Coronary artery (tissue), 2 donors: Measurements from ENCODE around the gene B3GALT4.
"Not testable (repeated sequence)": the region's sequence is repeated elsewhere in the genome, so short reads cannot be mapped to it uniquely, and the experiment has no call there.

Experiments
- DNase-seq: peaks from one replicate; pipeline ENCODE4 v3.0.0-alpha.2; 2017; ENCODE audit warnings: low spot score
- H3K27ac ChIP-seq, 2 donors: fragments of 200-600 bp; sonication (generic); one replicate each; pipeline ENCODE4 v1.5.1; 2016 to 2019
- H3K4me3 ChIP-seq: fragments of 200-600 bp; sonication (generic); 2 replicates; pipeline ENCODE4 v1.5.1; 2016; ENCODE audit warnings: mild to moderate bottlenecking, moderate library complexity
- CTCF ChIP-seq: fragments of 200-600 bp; sonication (generic); IDR thresholded peaks from one replicate; pipeline ENCODE4 v1.5.1; 2019; ENCODE audit warnings: antibody characterized with exemption

Gene B3GALT4

DNA sequence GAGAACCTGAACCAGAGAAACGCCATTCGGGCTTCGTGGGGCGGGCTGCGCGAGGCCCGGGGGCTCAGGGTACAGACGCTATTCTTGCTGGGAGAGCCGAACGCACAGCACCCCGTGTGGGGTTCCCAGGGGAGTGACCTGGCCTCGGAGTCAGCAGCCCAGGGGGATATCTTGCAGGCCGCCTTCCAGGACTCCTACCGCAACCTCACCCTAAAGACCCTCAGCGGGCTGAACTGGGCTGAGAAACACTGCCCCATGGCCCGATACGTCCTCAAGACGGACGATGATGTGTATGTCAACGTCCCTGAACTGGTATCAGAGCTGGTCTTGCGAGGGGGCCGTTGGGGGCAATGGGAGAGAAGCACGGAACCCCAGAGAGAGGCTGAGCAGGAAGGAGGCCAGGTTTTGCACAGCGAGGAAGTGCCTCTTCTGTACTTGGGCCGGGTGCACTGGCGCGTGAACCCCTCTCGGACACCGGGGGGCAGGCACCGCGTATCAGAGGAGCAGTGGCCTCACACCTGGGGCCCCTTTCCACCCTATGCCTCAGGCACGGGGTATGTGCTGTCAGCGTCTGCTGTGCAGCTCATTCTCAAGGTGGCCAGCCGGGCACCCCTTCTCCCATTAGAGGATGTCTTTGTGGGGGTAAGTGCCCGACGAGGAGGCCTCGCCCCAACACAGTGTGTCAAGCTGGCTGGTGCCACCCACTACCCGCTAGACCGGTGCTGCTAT lies 904 bp downstream of the B3GALT4 start:
- no peak for TF ChIP-seq CTCF
- no peak for DNase-seq
- Histone ChIP-seq H3K27ac (peak overlapping the region; percentile 83 to 93), H3K4me3 (peak overlapping the region; percentile 84)

- Histone ChIP-seq H3K4me3 (peak overlapping the region; percentile 84), H3K27ac (peak overlapping the region in 1 of 2 donors; percentile 93)
- no peak for TF ChIP-seq CTCF
These were observed 1.4 kb downstream of the B3GALT4 start for GRCh38 chr6:33278392-33278741.

GRCh38 chr6:33278810-33279209 lies 1.9 kb downstream of the B3GALT4 start:
- Histone ChIP-seq H3K4me3 (no peak overlapping the region), H3K27ac (no peak overlapping the region)
- no peak for DNase-seq
- TF ChIP-seq CTCF: no peak

More at GRCh38 chr6:33278392-33278741, 1.4 kb downstream of the B3GALT4 start:
- DNase-seq: no peak

DNA sequence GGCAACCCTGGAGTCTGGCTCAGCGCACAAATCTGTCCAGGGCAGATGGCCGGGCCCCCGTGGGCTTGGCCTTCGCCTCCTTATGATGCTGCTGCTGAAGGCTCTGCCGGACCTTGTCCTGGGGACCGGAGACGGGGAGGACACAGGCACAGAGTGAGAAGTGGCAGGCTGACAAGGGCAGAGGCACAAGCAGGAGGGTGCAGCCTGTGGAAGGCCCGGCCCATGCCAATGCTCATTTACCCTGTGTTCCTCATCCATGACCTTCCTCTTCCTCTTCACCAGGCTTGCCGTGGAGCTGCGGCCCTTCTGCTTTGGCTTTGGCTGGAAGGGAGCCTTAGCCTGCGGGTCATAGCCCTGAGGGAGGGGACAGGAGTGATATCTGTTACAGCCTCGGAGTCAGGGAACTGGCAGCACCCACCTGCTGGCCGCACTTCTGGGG lies 2.4 kb downstream of the B3GALT4 start:
- no peak for DNase-seq
- Histone ChIP-seq H3K4me3 (no peak overlapping the region), H3K27ac (no peak overlapping the region)
- no peak for TF ChIP-seq CTCF

DNA sequence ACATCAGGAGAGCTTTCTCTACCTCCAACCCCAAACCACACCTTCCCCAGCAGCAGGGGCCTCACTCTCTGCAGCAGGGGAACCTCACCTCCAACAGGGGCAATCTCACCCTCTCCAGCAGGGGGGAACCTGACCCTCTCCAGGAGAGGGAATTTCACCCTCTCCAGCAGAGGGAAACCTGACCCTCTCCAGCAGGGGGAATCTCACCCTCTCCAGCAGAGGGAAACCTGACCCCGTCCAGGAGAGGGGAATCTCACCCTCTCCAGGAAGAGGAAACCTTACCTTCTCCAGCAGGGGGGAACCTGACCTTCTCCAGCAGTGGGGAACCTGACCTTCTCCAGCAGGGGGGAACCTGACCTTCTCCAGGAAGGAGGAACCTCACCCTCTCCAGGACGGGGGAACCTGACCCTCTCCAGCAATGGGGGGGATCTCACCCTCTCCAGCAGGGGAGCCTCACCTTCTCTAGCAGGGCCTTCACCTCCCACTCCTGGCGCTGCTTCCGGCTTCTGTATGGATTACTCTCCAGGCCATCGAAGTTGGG lies 3.1 kb downstream of the B3GALT4 start:
- Histone ChIP-seq H3K27ac (no peak overlapping the region), H3K4me3 (no peak overlapping the region)
- no peak for TF ChIP-seq CTCF
- no peak for DNase-seq

DNA sequence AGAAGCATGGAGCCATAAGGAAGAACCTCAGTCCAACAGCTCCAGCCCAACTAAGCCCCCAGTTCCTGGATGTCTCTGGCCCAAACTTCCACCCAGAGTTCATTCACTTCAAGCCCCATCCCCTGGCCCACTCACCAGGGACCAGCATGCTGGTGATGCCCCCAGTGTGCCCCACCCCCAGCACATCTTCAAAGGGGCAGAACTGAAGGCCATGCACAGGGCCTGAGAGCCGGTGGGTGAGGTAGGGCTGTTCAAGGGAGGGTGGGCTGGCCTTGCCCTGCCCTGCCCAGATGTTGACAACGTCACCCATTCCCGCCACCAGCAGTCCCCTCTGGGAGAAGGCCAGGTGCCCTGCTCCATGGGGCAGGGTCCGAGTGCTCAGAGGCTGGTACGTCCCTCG lies 3.6 kb downstream of the B3GALT4 start:
- Histone ChIP-seq H3K4me3 (no peak overlapping the region), H3K27ac (no peak overlapping the region)
- no peak for DNase-seq
- no peak for TF ChIP-seq CTCF

DNA sequence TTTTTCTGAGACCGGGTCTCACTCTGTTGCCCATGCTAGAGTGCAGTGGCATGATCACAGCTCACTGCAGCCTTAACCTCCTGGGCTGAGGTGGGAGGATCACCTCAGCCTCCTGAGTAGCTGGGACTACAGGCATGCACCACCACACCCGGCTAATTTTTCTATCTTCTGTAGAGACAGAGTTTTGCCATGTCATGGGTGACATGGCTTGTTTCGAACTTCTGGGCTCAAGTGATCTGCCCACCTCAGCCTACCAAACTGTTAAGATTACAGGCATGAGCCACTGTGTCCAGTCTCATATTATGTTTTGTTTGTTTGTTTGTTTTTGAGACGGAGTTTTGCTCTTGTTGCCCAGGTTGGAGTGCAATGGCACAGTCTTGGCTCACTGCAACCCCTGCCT lies 8.3 kb downstream of the B3GALT4 start:
- H3K4me3 ChIP-seq, DNase-seq, H3K27ac ChIP-seq: not testable (repeated sequence)
